Measurements from ENCODE around the gene UMAD1. TPM values are rescaled to one million over a fixed set of nuclear protein-coding genes. Genes with fewer than 3 reads are reported as not detected.

UMAD1 gene
- total and polyA plus RNA-seq, 2 experiments from 2014 or later: 8.4 to 12.4 TPM

DNA sequence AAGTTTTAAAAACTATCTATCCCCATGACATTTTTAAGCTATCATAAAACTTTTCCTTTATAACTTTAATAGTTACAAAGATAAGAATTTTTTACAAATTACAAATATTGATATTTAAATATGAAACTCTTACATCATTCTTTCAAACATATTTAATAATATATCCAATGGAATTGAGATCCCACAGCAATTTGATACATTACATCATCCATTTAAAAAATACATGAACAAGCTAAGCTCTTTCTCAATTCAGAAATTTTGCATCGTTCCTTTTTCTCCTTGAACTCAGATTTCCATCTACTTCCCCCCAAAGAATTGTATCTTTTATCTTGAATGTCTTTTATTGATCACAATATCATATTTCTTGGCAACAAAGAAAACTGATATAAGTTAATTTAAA is 209.6 kb downstream of the UMAD1 start:
- H3K9me2 ChIP-seq (ENCODE audit: insufficient read depth): no peaks in the 10 kb centered on the region
- peaks cover 8% of the 10 kb centered on the region; the same call in 1 of the 2 replicates for H3K36me3 ChIP-seq (ENCODE audit: insufficient read depth)
- peaks cover 16% of the 10 kb centered on the region for H3K36me3 Mint-ChIP-seq (ENCODE audit: low read depth)
- no peaks in the 10 kb centered on the region for H3K4me1 ChIP-seq (ENCODE audit: insufficient read depth)
- H3K79me2 ChIP-seq (replicated peaks; ENCODE audit: insufficient read depth): no peaks in the 10 kb centered on the region
- no peak overlapping the region for H3K27ac Mint-ChIP-seq
- no peaks in the 10 kb centered on the region for H3F3A ChIP-seq (replicated peaks; ENCODE audit: low read depth)
- no peaks in the 10 kb centered on the region for H3K4me1 Mint-ChIP-seq
- peaks cover 17% of the 10 kb centered on the region for H3K9me3 Mint-ChIP-seq
- ATAC-seq: no peak
- H3K4me3 ChIP-seq: no peak overlapping the region
- H3K4me2 ChIP-seq: no peak overlapping the region
- TF ChIP-seq POLR2AphosphoS5 (IDR thresholded peaks at IDR 0.05; ENCODE audit: low read depth) (no peak), ZNF114 (CRISPR knock-in tag; IDR thresholded peaks at IDR 0.05) (no peak)
- TF ChIP-seq, protein P1, sequence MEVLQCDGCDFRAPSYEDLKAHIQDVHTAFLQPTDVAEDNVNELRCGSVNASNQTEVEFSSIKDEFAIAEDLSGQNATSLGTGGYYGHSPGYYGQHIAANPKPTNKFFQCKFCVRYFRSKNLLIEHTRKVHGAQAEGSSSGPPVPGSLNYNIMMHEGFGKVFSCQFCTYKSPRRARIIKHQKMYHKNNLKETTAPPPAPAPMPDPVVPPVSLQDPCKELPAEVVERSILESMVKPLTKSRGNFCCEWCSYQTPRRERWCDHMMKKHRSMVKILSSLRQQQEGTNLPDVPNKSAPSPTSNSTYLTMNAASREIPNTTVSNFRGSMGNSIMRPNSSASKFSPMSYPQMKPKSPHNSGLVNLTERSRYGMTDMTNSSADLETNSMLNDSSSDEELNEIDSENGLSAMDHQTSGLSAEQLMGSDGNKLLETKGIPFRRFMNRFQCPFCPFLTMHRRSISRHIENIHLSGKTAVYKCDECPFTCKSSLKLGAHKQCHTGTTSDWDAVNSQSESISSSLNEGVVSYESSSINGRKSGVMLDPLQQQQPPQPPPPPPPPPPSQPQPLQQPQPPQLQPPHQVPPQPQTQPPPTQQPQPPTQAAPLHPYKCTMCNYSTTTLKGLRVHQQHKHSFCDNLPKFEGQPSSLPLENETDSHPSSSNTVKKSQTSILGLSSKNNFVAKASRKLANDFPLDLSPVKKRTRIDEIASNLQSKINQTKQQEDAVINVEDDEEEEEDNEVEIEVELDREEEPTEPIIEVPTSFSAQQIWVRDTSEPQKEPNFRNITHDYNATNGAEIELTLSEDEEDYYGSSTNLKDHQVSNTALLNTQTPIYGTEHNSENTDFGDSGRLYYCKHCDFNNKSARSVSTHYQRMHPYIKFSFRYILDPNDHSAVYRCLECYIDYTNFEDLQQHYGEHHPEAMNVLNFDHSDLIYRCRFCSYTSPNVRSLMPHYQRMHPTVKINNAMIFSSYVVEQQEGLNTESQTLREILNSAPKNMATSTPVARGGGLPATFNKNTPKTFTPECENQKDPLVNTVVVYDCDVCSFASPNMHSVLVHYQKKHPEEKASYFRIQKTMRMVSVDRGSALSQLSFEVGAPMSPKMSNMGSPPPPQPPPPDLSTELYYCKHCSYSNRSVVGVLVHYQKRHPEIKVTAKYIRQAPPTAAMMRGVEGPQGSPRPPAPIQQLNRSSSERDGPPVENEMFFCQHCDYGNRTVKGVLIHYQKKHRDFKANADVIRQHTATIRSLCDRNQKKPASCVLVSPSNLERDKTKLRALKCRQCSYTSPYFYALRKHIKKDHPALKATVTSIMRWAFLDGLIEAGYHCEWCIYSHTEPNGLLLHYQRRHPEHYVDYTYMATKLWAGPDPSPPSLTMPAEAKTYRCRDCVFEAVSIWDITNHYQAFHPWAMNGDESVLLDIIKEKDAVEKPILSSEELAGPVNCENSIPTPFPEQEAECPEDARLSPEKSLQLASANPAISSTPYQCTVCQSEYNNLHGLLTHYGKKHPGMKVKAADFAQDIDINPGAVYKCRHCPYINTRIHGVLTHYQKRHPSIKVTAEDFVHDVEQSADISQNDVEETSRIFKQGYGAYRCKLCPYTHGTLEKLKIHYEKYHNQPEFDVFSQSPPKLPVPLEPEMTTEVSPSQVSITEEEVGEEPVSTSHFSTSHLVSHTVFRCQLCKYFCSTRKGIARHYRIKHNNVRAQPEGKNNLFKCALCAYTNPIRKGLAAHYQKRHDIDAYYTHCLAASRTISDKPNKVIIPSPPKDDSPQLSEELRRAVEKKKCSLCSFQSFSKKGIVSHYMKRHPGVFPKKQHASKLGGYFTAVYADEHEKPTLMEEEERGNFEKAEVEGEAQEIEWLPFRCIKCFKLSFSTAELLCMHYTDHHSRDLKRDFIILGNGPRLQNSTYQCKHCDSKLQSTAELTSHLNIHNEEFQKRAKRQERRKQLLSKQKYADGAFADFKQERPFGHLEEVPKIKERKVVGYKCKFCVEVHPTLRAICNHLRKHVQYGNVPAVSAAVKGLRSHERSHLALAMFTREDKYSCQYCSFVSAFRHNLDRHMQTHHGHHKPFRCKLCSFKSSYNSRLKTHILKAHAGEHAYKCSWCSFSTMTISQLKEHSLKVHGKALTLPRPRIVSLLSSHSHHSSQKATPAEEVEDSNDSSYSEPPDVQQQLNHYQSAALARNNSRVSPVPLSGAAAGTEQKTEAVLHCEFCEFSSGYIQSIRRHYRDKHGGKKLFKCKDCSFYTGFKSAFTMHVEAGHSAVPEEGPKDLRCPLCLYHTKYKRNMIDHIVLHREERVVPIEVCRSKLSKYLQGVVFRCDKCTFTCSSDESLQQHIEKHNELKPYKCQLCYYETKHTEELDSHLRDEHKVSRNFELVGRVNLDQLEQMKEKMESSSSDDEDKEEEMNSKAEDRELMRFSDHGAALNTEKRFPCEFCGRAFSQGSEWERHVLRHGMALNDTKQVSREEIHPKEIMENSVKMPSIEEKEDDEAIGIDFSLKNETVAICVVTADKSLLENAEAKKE (CRISPR knock-in tag; IDR thresholded peaks at IDR 0.05): no peak
- TF ChIP-seq, protein P2, sequence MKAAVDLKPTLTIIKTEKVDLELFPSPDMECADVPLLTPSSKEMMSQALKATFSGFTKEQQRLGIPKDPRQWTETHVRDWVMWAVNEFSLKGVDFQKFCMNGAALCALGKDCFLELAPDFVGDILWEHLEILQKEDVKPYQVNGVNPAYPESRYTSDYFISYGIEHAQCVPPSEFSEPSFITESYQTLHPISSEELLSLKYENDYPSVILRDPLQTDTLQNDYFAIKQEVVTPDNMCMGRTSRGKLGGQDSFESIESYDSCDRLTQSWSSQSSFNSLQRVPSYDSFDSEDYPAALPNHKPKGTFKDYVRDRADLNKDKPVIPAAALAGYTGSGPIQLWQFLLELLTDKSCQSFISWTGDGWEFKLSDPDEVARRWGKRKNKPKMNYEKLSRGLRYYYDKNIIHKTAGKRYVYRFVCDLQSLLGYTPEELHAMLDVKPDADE (IDR thresholded peaks at IDR 0.05): no peak
- no peak overlapping the region for H2AFZ ChIP-seq
- H3K4me3 Mint-ChIP-seq: no peak overlapping the region
- H4K20me1 ChIP-seq (replicated peaks; ENCODE audit: insufficient read depth): no peaks in the 10 kb centered on the region
- H3K27me3 Mint-ChIP-seq (ENCODE audit: insufficient read depth, low read depth, poor library complexity): peaks cover under 1% of the 10 kb centered on the region
- no peaks in the 10 kb centered on the region for H3K27me3 ChIP-seq (ENCODE audit: insufficient read depth)
- DNase-seq (ENCODE audit: low spot score): no peak
- no peak overlapping the region for H3K27ac ChIP-seq (ENCODE audit: low read depth)

DNA sequence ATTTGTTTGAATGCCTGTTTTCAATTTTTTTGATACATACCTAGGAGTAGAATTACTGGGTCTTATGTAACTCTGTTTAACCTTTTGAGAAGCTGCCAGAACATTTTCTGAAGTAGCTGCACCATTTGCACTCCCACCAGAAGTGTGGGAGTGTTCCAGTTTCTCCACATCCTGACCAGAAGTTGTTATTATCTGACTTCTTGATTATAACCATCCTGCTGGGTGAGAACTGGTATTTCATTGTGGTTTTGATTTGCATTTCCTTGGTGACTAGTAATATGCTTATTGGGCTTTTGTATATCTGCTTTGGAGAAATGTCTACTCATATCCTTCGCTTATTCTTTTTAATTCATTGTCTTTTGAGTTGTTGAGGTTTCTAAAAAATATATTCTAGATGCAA is 210.8 kb downstream of the UMAD1 start:
- DNase-seq (ENCODE audit: low spot score): no peak
- H3K27me3 ChIP-seq (ENCODE audit: insufficient read depth): no peaks in the 10 kb centered on the region
- TF ChIP-seq, protein P3, sequence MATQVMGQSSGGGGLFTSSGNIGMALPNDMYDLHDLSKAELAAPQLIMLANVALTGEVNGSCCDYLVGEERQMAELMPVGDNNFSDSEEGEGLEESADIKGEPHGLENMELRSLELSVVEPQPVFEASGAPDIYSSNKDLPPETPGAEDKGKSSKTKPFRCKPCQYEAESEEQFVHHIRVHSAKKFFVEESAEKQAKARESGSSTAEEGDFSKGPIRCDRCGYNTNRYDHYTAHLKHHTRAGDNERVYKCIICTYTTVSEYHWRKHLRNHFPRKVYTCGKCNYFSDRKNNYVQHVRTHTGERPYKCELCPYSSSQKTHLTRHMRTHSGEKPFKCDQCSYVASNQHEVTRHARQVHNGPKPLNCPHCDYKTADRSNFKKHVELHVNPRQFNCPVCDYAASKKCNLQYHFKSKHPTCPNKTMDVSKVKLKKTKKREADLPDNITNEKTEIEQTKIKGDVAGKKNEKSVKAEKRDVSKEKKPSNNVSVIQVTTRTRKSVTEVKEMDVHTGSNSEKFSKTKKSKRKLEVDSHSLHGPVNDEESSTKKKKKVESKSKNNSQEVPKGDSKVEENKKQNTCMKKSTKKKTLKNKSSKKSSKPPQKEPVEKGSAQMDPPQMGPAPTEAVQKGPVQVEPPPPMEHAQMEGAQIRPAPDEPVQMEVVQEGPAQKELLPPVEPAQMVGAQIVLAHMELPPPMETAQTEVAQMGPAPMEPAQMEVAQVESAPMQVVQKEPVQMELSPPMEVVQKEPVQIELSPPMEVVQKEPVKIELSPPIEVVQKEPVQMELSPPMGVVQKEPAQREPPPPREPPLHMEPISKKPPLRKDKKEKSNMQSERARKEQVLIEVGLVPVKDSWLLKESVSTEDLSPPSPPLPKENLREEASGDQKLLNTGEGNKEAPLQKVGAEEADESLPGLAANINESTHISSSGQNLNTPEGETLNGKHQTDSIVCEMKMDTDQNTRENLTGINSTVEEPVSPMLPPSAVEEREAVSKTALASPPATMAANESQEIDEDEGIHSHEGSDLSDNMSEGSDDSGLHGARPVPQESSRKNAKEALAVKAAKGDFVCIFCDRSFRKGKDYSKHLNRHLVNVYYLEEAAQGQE (IDR thresholded peaks at IDR 0.05; ENCODE audit: unreplicated experiment): no peak
- TF ChIP-seq EZH2phosphoT487 (IDR thresholded peaks at IDR 0.05; ENCODE audit: unreplicated experiment) (no peak), ZNF331 (CRISPR knock-in tag; IDR thresholded peaks at IDR 0.05; ENCODE audit: low read depth) (no peak), JUNB (IDR thresholded peaks at IDR 0.05; ENCODE audit: unreplicated experiment) (no peak), NANOG (IDR thresholded peaks at IDR 0.05; ENCODE audit: borderline replicate concordance) (no peak), EZH2 (IDR thresholded peaks at IDR 0.05; ENCODE audit: low read depth, unreplicated experiment) (no peak), CREB1 (CRISPR knock-in tag; IDR thresholded peaks at IDR 0.05; ENCODE audit: low read depth) (no peak), POLR2AphosphoS5 (IDR thresholded peaks at IDR 0.05; ENCODE audit: low read depth) (no peak)

More for the DNA sequence above, 210.8 kb downstream of the UMAD1 start:
- Mint-ChIP-seq H3K27me3 (ENCODE audit: insufficient read depth, low read depth, poor library complexity) (peaks cover 3% of the 10 kb centered on the region), H3K9me3 (peaks cover 28% of the 10 kb centered on the region), H3K4me1 (no peaks in the 10 kb centered on the region), H3K36me3 (ENCODE audit: low read depth) (peaks cover 27% of the 10 kb centered on the region), H3K27ac (no peak overlapping the region), H3K4me3 (no peak overlapping the region)
- no peaks in the 10 kb centered on the region for H4K20me1 ChIP-seq (replicated peaks; ENCODE audit: insufficient read depth)
- H3K4me2 ChIP-seq: no peak overlapping the region
- no peaks in the 10 kb centered on the region for H3K4me1 ChIP-seq (ENCODE audit: insufficient read depth)
- no peaks in the 10 kb centered on the region for H3K9me2 ChIP-seq (ENCODE audit: insufficient read depth)
- H3K4me3 ChIP-seq: no peak overlapping the region
- H3K79me2 ChIP-seq (replicated peaks; ENCODE audit: insufficient read depth): no peaks in the 10 kb centered on the region
- no peak overlapping the region for H3K27ac ChIP-seq (ENCODE audit: low read depth)
- H3F3A ChIP-seq (replicated peaks; ENCODE audit: low read depth): no peaks in the 10 kb centered on the region
- no peak for ATAC-seq
- peaks cover 8% of the 10 kb centered on the region; the same call in 1 of the 2 replicates for H3K36me3 ChIP-seq (ENCODE audit: insufficient read depth)
- no peak overlapping the region for H2AFZ ChIP-seq
